A673 (cell line): ENCODE measurements around the gene ST7L. TPM values are rescaled to one million over a fixed set of nuclear protein-coding genes. Genes with fewer than 3 reads are reported as not detected.
A peak's percentile ranks its signal among the peaks of the same experiment; 100 is the strongest.

Experiments
- BruUV-seq: library from RNA; stranded (reverse); fragments of 400-500 nt; replicated peaks from 2 replicates; lab custom pipeline; 2021; lab: Mats Ljungman, UMichigan
- CTCF ChIA-PET: fragments of 300-600 bp; sonication (Branson Sonifier 250); formaldehyde crosslinking; loops from one replicate; lab custom pipeline; 2022; ENCODE audit warnings: antibody characterized with exemption; lab: Charles Lee
- POLR2A ChIA-PET: fragments of 300-600 bp; sonication (Branson Sonifier 250); formaldehyde crosslinking; loops from one replicate; lab custom pipeline; 2022; ENCODE audit warnings: antibody characterized with exemption; ENCODE audit not compliant: low non-redundant PET; lab: Charles Lee
- DNase-seq: peaks from one replicate; pipeline ENCODE4 v3.0.0-alpha.2; 2015; ENCODE audit warnings: low spot score
- H3K27ac ChIP-seq: fragments of 200-600 bp; sonication (generic); 2 replicates; pipeline ENCODE4 v1.5.1; 2016; ENCODE audit warnings: mixed run types, low read depth, mild to moderate bottlenecking, mixed read lengths, antibody characterized with exemption, low read length; ENCODE audit not compliant: poor library complexity, severe bottlenecking
- H3K27me3 ChIP-seq: fragments of 200-600 bp; sonication (generic); replicated peaks from 2 replicates; pipeline ENCODE4 v1.6.1; 2017; ENCODE audit warnings: mixed run types, low read depth, mild to moderate bottlenecking, mixed read lengths, antibody characterized with exemption, low read length; ENCODE audit not compliant: insufficient read depth, poor library complexity
- H3K36me3 ChIP-seq: fragments of 200-600 bp; sonication (generic); 2 replicates; pipeline ENCODE4 v1.6.1; 2016; ENCODE audit warnings: mixed run types, mild to moderate bottlenecking, mixed read lengths, antibody characterized with exemption, low read length; ENCODE audit not compliant: insufficient read depth, poor library complexity, severe bottlenecking
- H3K4me1 ChIP-seq: fragments of 200-600 bp; sonication (generic); 2 replicates; pipeline ENCODE4 v1.6.1; 2017; ENCODE audit warnings: mixed run types, mild to moderate bottlenecking, mixed read lengths, antibody characterized with exemption, low read length; ENCODE audit not compliant: insufficient read depth, poor library complexity, severe bottlenecking
- H3K4me3 ChIP-seq: fragments of 200-600 bp; sonication (generic); 2 replicates; pipeline ENCODE4 v1.5.1; 2016; ENCODE audit warnings: low read depth, mixed run types, mild to moderate bottlenecking, mixed read lengths, low read length; ENCODE audit not compliant: poor library complexity, severe bottlenecking
- H3K9me3 ChIP-seq: fragments of 200-600 bp; sonication (generic); 2 replicates; pipeline ENCODE4 v1.6.1; 2016; ENCODE audit warnings: mixed run types, low read depth, mild to moderate bottlenecking, mixed read lengths, antibody characterized with exemption, low read length; ENCODE audit not compliant: poor library complexity, severe bottlenecking
- EZH2 ChIP-seq: fragments of 200-600 bp; sonication (generic); IDR thresholded peaks from 2 replicates; pipeline ENCODE4 v1.6.1; 2017; ENCODE audit warnings: borderline replicate concordance, low read depth, mild to moderate bottlenecking, mixed read lengths, antibody characterized with exemption, low read length; ENCODE audit not compliant: poor library complexity, severe bottlenecking
- intact Hi-C: fragments of 100-400 bp; cut with micrococcal nuclease; formaldehyde crosslinking; loops from one replicate; pipeline ENCODE4 v1.10.0; 2022; ENCODE audit not compliant: unreplicated experiment
- total RNA-seq: library from RNA; stranded (reverse); gene quantifications from 2 replicates; pipeline ENCODE4 v1.2.3, GENCODE V29; 2021
- TF ChIP-seq, protein P1 (sequence below): fragments of 300-800, 200-600 bp; sonication (generic); conservative IDR thresholded peaks from 2 replicates; pipeline ENCODE4 v1.5.1; 2017; ENCODE audit warnings: low read depth, mild to moderate bottlenecking, antibody characterized with exemption, low read length, moderate library complexity, mixed read lengths

ST7L gene
- total RNA-seq, 1 experiment from 2014 or later: 29.6 TPM

DNA sequence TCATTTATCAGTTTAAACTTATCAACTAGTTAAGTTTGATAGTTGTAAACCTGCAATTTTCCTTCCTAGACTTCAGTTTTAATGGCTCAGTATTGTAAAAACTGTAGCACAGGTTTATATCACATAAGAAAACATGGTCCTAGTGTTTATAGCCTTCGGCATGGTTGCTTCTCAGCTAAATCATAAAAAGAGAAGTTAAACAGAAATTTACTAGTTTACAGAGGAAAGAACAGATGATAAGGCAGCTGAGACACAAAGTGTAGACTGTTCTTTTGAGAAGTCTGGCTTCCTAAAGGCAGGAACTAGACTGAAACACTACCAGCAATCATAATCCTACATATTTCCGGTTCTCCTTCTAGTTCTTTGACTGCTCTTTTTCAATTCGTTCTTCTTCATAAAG, 70.4 kb downstream of the ST7L start:
- Histone ChIP-seq H3K27me3 (no peaks in the 10 kb centered on the region), H3K9me3 (no peaks in the 10 kb centered on the region), H3K4me3 (no peak overlapping the region), H3K4me1 (no peaks in the 10 kb centered on the region), H3K27ac (no peak overlapping the region), H3K36me3 (no peaks in the 10 kb centered on the region)
- intact Hi-C loops: no loop called here
- DNase-seq: no peak
- no peak for TF ChIP-seq EZH2
- TF ChIP-seq, protein P1, sequence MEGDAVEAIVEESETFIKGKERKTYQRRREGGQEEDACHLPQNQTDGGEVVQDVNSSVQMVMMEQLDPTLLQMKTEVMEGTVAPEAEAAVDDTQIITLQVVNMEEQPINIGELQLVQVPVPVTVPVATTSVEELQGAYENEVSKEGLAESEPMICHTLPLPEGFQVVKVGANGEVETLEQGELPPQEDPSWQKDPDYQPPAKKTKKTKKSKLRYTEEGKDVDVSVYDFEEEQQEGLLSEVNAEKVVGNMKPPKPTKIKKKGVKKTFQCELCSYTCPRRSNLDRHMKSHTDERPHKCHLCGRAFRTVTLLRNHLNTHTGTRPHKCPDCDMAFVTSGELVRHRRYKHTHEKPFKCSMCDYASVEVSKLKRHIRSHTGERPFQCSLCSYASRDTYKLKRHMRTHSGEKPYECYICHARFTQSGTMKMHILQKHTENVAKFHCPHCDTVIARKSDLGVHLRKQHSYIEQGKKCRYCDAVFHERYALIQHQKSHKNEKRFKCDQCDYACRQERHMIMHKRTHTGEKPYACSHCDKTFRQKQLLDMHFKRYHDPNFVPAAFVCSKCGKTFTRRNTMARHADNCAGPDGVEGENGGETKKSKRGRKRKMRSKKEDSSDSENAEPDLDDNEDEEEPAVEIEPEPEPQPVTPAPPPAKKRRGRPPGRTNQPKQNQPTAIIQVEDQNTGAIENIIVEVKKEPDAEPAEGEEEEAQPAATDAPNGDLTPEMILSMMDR: no peak
- ChIA-PET CTCF (no interaction called here), POLR2A (no interaction called here)
- BruUV-seq: no TSS peak

DNA sequence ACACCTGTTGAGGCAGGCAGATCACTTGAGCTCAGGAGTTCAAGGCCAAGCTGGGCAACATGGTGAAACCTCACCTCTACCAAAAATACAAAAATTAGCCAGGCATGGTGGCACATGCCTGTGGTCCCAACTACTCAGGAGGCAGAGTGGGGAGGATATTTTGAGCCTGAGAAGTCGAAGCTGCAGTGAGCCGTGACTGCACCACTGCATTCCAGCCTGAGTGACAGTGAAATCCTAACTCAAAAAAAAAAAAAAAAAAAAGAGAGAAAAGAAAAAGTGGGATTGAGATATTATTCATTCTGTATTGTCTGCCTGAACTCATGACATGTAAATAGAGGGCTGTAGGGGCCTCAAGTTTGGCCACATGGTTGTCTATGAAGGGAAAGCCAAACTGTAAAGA, 72.9 kb downstream of the ST7L start:
- POLR2A ChIA-PET: no interaction called here
- DNase-seq: no peak
- Histone ChIP-seq H3K27me3 (no peaks in the 10 kb centered on the region), H3K4me1 (no peaks in the 10 kb centered on the region), H3K4me3 (no peak overlapping the region), H3K9me3 (no peaks in the 10 kb centered on the region), H3K27ac (no peak overlapping the region), H3K36me3 (peaks cover 7% of the 10 kb centered on the region)
- no TSS peak for BruUV-seq
- TF ChIP-seq, protein P1: no peak
- no peak for TF ChIP-seq EZH2
- CTCF ChIA-PET: no interaction called here
- intact Hi-C loops: no loop called here

DNA sequence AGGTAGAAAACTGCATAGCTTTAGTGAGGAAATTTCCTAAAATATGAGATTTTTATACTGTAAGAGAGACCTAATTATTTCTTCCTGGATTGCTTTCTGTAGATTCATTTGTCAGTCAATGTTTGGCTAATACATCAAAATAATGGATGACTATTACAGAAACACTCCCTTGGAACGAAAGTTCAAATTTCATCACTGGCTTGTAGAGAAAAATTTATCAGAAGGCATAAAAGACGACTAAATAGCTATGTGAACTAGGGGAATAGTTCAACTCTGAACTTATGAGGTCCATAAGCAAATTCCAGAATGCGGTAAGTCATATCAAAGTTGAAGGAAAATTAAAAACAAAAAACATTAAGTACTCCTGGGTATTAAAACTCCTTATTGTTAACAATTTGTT, 74.2 kb downstream of the ST7L start:
- DNase-seq: no peak
- POLR2A ChIA-PET: no interaction called here
- no peaks in the 10 kb centered on the region for H3K9me3 ChIP-seq
- H3K36me3 ChIP-seq: peaks cover 8% of the 10 kb centered on the region
- CTCF ChIA-PET: no interaction called here
- H3K4me3 ChIP-seq: no peak overlapping the region
- TF ChIP-seq EZH2: no peak
- TF ChIP-seq, protein P1: no peak
- H3K27me3 ChIP-seq: no peaks in the 10 kb centered on the region
- intact Hi-C loops: no loop called here
- TSS peak; percentile 14 for BruUV-seq
- H3K27ac ChIP-seq: no peak overlapping the region
- no peaks in the 10 kb centered on the region for H3K4me1 ChIP-seq
